NK-92 (cell line): ENCODE results near the gene NEU2.
"Not testable (repeated sequence)": the region's sequence is repeated elsewhere in the genome, so short reads cannot be mapped to it uniquely, and the experiment has no call there.

ENCODE experiments used
- DNase-seq: peaks from one replicate; lab custom pipeline; 2025; ENCODE audit not compliant: unreplicated experiment; lab: John Stamatoyannopoulos, UW

Gene NEU2

DNA sequence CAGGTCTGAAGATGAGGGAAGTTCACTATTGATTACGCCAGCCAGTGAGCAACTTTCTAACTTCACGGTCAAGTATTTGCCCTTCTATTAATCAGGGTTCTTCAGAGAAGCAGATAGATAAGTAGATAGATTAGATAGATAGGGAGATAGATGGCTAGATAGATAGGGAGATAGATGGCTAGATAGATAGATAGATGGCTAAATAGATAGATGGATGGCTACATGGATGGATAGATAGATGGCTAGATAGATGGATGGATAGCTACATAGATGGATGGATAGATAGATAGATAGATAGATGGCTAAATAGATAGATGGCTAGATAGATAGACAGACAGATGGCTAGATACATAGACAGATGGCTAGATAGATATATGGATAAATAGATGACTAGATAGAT, 22.9 kb downstream of the NEU2 start:
- no peak for DNase-seq

DNA sequence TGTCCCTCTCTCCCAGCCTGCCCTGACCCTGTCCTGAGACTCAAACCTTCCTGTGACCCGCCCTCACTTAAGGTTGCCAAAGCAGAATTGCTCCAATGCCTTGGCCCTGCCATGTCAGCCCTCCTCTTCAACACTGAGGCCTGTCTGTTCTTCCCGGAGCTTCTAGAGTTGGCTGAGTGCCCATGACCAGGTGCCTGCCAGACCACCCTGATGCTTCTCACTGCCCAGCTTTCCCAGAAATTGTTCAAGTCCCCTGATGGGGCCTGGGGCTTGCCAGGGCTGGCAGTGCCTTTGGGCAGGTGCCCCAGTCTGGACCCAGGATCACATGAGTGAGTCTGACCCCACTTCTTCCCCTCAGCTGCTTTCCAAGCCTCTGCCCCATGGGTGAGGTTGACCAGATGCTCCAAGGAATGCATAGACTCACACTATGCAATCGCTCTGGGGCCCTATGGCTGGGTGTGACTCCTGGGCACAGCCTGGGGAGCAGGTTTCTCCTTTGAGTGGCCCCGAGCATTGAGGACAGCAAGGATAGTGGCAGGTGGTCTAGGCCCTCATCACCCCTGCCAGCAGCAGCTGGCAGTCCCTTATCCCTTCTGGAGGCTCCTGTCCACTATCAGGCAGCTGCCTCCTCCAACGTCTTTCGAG, 24.6 kb downstream of the NEU2 start:
- DNase-seq, result no peak

GRCh38 chr2:233058717-233059546, 26.5 kb downstream of the NEU2 start:
- DNase-seq, result no peak

DNA sequence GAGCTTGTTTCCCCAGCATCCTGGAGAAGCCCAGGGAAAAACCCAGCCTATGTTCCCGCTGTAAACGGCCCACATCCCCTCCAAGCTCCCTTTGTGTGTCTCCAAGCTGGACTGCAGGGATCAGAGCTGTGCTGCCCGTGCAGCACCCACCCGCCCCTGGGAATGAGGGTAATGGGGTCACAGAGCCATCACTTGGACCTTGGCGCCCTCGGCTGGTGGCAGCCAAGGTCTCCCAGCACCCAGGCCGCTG, 27.0 kb downstream of the NEU2 start:
- DNase-seq, result no peak

GRCh38 chr2:233059797-233060500, 27.5 kb downstream of the NEU2 start, which contains the start of gene INPP5D:
INPP5D (plus strand) TSS chr2:233060342; CDS start chr2:233060479, 137 bp downstream.
- no peak for DNase-seq

- DNase-seq, result no peak
Measured at GRCh38 chr2:233060501-233060979, 28.1 kb downstream of the NEU2 start.

- no peak for DNase-seq
Measured at GRCh38 chr2:233060980-233061590, 28.6 kb downstream of the NEU2 start.

DNA sequence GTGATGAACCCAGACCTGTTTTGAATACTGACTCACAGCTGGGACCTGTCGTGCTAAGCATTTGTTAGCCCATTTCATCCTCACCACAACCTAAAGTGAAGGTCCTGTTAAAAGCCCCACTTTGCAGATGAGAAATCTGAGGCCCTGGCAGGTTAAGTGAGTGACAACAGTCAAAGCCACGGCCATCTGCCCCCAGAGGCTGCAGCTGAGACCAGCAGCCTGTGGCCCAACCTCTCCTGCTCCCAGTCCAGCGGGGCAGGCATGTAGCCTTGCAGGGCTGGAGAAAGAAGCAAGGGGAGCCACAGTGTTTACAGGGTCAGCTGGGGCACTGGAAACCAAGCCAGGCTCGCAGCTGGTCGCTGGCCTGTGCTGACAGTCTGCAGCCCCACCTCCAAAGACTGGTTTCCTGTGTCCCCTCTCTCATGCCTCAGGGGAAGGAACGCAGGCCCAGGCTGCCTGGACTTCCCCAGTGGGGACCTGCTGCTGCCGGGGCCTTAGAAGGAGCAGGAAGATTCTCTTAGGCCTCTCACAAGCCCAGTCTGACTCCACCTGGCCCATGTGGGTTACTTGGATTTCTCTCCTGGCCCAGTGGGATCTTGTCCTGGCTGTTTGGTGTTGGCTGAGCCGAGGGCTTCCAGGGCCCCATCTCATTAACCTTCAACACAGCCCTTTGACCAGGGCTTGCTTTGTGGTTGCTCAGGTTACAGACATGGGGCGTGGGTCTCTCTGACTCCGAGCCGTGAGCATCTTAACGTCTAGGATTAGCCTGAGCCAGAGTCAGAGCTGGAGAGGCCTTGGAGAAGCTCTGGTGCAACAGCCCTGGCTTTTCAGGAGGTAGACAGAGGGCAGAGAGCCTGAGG, 29.3 kb downstream of the NEU2 start:
- DNase-seq, result no peak

DNA sequence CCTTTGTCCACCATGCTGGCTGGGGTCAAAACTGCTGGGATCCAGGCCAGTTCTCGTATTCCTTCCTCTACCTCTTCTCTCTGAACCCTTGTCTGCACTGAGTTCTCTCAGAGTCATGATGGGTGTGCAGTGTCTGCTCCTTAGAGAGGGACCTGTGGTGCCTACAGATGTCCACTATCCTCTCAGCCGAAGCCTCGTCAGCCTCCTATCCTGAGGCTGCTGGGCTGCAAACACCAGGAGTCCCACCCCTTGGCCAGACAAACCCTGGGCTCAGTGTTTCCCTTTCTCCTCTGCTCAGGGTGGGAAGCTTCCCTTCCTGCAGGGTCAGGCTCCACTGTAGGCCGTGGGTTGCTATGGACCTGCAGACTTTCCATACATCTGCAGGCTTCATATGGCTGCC, 30.0 kb downstream of the NEU2 start:
- no peak for DNase-seq

DNA sequence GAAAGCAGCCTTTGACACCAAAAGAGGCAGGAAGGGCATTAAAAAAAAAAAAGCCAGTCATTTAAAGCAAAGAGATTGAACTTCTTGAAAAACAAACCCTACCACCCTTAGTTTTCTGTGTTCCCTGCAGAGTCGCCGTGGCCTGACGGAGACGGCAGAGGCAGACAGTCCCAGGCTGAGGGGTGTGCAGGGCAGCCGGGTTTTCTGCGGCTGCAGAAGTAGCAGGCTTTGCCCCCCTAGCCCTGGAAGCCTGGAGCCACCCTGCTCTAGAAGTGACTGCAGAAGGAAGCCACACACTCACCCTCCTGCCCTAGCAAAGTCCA, 30.4 kb downstream of the NEU2 start:
- DNase-seq, result no peak

GRCh38 chr2:233063269-233063975, 30.9 kb downstream of the NEU2 start:
- DNase-seq, result no peak

- DNase-seq, result no peak
Measured at GRCh38 chr2:233063976-233064411, 31.5 kb downstream of the NEU2 start.

DNA sequence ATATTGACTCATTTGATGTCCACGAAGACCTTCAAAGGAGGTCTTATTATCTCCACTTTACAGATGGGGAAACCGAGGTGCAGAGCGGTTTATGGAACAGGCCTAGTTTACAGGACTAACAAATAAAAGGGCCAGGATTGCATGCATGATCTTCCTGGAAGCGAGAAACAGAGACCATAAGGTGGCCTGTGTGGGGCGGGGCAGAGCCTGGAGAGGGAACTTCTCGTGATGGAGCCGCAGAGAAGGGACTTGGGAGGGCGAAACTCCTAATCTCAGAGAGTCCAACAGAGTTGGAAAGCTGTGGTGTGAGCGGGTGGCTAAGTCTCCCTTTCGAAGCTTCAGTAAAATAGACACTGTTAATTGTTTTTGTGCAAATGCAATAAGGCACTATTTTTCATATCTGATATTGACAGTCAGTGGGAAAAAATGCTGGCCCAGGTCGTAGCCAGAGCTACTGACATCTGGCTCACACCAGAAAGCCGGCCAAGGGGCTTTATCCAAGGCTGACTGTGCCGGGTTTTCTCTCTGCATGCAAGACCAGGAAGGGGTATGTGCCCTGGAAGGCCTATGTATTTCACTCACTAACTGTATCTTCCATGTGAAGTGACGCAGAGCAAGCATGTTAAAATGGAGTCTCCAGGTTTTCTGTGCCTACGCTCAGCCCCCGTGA, 32.2 kb downstream of the NEU2 start:
- no peak for DNase-seq

- not testable (repeated sequence) for DNase-seq
Measured at GRCh38 chr2:233065200-233065589, 32.7 kb downstream of the NEU2 start.

DNA sequence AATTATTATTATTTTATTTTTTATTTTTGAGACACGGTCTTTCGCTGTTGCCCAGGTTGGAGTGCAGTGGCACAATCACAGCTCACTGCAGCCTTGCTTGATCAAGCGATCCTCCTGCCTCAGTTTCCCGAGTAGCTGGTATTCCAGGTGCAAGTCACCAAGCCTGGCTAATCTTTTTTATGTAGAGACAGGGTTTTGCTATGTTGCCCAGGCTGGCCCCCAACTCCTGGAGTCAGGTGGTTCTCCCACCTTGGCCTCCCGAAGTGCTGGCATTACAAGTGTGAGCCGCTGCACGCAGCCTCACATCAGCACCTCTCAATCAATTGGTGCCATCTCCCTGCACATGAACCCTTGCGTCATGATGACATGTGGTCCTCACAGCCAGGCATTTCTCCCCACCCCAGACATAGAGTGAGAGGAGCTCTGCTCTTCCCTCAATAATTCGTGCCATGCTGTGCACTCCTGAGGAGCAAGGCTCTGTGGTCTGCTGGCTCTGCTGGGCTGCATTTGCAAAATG, 33.5 kb downstream of the NEU2 start:
- DNase-seq, result no peak

- DNase-seq, result no peak
Measured at GRCh38 chr2:233068762-233069418, 36.4 kb downstream of the NEU2 start.

GRCh38 chr2:233072838-233073237, 40.4 kb downstream of the NEU2 start:
- DNase-seq, result no peak

DNA sequence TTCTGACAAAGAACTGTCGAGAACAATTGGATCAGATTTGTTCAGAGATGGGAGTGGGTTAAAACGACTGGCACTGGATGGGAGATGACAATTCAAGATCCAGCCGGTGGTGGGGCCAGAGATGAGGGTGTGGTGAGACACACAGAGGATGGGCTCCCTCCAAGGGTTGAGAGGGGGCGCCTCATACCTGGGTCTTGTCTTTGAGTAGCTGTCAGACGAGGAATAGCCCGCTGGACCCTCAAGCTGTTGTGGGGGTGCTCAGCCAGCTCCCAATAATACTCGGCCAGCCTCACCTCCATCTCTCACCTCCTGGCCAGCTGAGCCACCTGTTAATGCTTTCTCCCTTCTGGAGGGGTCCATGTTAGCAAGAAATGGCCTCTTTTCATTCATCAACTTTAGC, 41.6 kb downstream of the NEU2 start:
- DNase-seq, result no peak
